GM13977 (cell line): ENCODE results near the gene BID.
A peak's percentile ranks its signal among the peaks of the same experiment; 100 is the strongest.
"Not testable (repeated sequence)": the region's sequence is repeated elsewhere in the genome, so short reads cannot be mapped to it uniquely, and the experiment has no call there.

Experiments
- DNase-seq: peaks from one replicate; pipeline ENCODE4 v3.0.0; 2012; ENCODE audit warnings: low spot score
- in situ Hi-C: fragments of 300-500 bp; cut with MboI; formaldehyde crosslinking; loops from one replicate; pipeline ENCODE4 v1.12.0; 2022; ENCODE audit warnings: low sequenced_read_pairs, low pct_unique_long_range_greater_than_20kb, mixed read lengths, inconsistent platforms; ENCODE audit not compliant: unreplicated experiment
- TF ChIP-seq, protein P1 (sequence below): IDR thresholded peaks from 2 replicates; pipeline ENCODE4 v1.5.1; 2012; ENCODE audit warnings: mild to moderate bottlenecking, control low read depth; ENCODE audit not compliant: insufficient read depth; ENCODE audit errors: extremely low read depth, missing control alignments

Gene BID

DNA sequence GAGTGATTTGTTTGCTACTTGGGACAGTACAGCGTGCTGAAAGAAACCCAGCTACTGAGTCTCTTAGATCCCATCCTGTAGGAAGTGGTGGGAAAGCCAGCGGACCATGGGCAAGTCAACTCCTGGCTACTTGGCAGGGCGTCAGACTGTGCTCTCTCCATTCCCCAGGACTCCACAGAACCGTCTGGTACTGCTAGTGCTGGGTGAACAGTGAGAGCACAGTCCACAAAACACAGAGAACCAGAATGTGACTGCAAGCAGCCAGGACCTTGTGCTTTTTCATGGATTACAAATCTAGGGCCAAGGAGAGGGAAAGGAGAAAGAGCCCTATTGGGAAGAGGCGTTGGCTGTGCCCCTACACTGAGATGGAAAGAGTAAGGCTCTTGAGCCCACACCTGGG is 10.2 kb downstream of the BID start:
- in situ Hi-C loops, result no loop called here
- DNase-seq, result no peak
- TF ChIP-seq, protein P1, sequence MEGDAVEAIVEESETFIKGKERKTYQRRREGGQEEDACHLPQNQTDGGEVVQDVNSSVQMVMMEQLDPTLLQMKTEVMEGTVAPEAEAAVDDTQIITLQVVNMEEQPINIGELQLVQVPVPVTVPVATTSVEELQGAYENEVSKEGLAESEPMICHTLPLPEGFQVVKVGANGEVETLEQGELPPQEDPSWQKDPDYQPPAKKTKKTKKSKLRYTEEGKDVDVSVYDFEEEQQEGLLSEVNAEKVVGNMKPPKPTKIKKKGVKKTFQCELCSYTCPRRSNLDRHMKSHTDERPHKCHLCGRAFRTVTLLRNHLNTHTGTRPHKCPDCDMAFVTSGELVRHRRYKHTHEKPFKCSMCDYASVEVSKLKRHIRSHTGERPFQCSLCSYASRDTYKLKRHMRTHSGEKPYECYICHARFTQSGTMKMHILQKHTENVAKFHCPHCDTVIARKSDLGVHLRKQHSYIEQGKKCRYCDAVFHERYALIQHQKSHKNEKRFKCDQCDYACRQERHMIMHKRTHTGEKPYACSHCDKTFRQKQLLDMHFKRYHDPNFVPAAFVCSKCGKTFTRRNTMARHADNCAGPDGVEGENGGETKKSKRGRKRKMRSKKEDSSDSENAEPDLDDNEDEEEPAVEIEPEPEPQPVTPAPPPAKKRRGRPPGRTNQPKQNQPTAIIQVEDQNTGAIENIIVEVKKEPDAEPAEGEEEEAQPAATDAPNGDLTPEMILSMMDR, result no peak

DNA sequence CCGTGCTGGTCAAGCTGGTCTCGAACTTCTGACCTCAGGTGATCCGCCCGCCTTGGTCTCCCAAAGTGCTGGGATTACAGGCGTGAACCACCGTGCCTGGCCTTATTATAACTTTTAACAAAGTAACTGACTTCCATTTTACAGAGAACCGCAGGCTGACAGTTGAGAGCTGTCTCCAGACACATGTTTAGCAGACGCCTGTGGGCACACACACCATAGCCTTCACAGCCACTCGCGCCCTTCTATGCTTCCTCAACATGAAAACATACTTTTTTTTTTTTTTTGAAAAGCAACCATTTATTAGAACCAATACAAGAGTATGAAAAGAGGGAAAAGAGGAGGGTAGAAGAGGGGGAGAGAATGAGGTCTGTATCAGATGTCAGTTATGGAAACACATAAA is 10.8 kb downstream of the BID start:
- in situ Hi-C loops, DNase-seq: not testable (repeated sequence)

DNA sequence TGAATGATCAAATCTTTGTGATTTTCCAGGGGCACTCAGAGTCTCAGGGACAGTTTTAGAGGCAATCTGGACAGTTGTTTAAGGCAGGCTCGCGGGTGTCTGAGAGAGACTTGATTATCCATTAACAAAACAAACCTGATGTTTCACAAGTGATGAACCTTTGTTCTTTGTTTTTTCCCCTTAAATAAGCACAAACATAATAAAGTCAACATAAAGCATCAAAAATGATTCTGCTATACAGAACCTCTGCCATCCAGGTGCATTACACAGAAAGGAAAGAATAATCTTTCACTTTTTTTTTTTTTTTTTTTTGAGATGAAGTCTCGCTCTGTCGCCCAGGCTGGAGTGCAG is 13.2 kb downstream of the BID start:
- TF ChIP-seq, protein P1, result no peak
- DNase-seq, result no peak
- in situ Hi-C loops, result no loop called here

DNA sequence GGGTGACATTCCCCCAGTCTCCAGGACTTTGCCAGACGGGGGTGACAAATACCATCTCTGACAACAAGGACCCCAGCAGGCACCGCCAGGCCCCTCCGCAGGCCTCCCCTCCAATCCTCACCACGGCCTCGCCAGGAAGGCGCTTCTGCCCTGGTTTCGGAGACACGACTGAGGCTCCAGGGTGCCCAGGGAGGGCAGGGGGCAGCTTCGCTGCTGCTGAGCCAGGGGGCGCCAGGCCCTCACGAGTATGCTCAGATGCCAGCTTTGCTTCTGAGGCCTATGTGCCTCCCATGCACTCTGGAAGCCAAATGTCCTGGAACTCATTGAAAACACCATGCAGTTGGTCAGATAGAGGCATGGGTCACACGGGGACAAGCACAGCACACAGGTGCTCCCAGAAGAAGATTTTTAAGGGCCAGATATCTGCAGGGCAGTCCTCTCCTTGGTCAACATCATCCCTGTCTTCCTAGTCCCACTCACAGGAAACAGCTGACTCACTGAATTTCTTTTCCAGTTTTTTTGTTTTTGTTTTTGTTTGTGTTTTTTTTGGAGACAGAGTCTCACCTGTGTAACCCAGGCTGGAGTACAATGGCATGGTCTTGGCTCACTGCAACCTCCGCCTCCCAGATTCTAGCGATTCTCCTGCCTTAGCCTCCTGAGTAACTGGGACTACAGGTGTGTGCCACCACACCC is 19.9 kb downstream of the BID start:
- TF ChIP-seq, protein P1, result peak; percentile 48
- in situ Hi-C loops, result no loop called here
- no peak for DNase-seq

DNA sequence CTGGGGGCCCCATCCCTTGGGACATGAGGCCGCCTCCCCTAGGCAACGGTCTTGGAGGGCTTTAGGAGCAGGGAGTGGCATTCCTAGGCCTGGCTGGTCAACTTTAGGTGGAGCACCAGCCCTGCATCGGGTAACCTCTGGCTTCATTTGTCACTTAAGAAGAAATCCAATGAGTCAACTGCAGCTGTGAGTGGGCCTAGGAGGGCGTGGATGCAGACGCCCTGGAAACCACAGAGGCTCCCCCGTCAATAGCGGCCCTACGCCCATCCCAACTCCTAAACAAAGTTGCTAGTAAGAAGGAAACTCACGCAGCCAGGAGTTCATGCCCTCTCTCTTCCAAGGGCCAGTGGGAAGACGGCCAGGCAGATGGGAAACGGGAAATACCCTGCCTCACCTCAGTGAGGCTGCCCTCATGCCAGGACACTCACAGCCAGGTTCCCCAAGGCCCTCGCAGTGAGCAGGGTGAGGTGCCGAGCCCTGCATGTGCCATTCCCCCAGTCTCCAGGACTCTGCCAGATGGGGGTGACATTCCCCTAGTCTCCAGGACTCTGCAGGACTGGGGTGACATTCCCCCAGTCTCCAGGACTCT is 20.8 kb downstream of the BID start:
- in situ Hi-C loops, result no loop called here
- DNase-seq, result no peak
- TF ChIP-seq, protein P1, result no peak

DNA sequence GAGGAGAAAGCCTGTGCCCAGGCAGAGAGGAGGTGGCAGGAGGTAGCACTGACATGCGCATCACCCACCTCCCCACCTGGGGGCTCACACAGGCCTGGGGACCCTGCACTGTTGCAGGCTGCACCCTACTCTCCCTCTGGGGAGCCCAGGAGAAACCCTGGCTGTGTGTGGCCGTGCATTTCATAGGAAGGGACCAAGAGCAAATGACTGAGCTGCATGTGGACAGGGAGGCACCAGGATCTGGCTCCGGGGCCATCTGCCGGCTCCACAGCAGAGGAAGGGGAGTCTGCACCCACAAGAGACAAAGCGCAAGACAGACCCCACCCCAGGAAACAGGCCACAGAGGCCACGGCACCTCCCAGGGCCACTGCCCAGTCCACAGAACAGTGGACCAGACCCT is 22.7 kb downstream of the BID start:
- in situ Hi-C loops, result no loop called here
- TF ChIP-seq, protein P1, result no peak
- no peak for DNase-seq

DNA sequence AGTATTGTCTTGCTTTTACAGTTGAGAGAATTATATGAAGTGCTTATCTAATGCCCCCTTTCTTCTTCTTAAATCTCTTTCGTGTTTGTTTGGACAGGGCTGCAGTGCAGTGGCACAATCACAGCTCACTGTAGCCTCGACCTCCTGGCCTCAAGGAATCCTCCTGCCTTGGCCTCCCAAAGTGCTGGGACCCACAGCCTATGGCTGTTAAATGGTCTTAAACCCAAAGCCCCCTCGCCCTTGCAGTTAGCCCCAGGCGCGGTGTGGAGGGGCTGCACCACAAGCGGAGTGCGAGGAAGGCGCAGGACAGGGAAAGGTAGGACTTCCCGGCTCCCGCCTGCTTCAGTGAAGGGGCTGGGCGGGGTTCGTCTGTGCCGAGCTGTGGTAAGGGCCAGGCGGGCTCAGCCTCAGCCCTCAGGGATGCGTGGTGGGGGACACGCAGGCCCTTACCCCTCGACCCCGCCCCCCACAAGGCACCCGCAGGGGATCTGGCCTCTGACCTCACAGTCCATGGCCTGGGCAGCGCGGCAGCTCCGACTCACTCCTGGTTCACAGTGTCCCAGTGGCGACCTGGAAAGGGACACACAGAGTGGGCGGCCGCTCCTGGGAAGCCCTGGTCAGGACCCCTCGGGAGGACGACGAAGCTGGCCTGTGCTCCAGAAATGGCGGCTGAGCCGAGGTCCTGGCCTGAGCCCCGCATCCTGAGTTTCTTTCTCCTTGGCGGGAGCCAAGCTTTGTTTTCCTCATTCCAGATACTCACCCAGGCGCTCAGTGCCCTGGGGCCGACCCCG is 24.5 kb downstream of the BID start:
- TF ChIP-seq, protein P1, result no peak
- no peak for DNase-seq
- in situ Hi-C loops, result no loop called here
